ENCODE data around the gene C2orf92.

GRCh38 chr2:97678298-97678697 lies 8.8 kb downstream of the C2orf92 start:
- TF ChIP-seq POLR2AphosphoS5 (IDR thresholded peaks at IDR 0.05; ENCODE audit: borderline replicate concordance, low read depth, low read length) (no peak), EZH2 (IDR thresholded peaks at IDR 0.05) (no peak)

All from SK-N-MC (cell line).